Adrenal gland (tissue), 5 donors: ENCODE measurements around the gene ACAN.

Experiments
- CTCF ChIP-seq, 6 experiments: fragments of 450-650 bp in 4 of 6; fragments of 200-600 bp in 2 of 6; sonication (generic) in 1 of 6; IDR thresholded peaks; 1 replicate in 5 of 6; 2 replicates in 1 of 6; pipeline versions ENCODE4 v1.5.1 to v1.8.0; 2016 to 2021; ENCODE audit warnings: antibody characterized with exemption in 6 of 6, mild to moderate bottlenecking in 2 of 6, moderate library complexity in 1 of 6
- POLR2A ChIP-seq, 2 donors: fragments of 450-650 bp; IDR thresholded peaks; one replicate each; pipeline ENCODE4 v1.6.1; 2017; ENCODE audit warnings: antibody characterized with exemption in 2 of 2, mild to moderate bottlenecking in 2 of 2, moderate library complexity in 1 of 2
- donor health status: DM: no; HTN: no; CAD: no.

- no peak for TF ChIP-seq CTCF (IDR thresholded peaks at IDR 0.05)
- no peak for TF ChIP-seq POLR2A (IDR thresholded peaks at IDR 0.05)
Observed at GRCh38 chr15:88844749-88845386, 41.6 kb downstream of the ACAN start.
